CD4-positive, alpha-beta T cell treated with Interleukin-17A for 1 hour (primary cell): Measurements from ENCODE around the gene CYREN.

Experiments used
- DNase-seq: peaks from one replicate; pipeline ENCODE4 v3.0.0-alpha.2; 2020

CYREN gene

GRCh38 chr7:135195968-135196629, 25.6 kb upstream of the CYREN start:
- no peak for DNase-seq

- no peak for DNase-seq
Measured at GRCh38 chr7:135195156-135195555, 24.6 kb upstream of the CYREN start.

- no peak for DNase-seq
Measured at GRCh38 chr7:135194494-135195095, 24.1 kb upstream of the CYREN start.

- DNase-seq, result no peak
Measured at GRCh38 chr7:135193615-135194081, 23.1 kb upstream of the CYREN start.

GRCh38 chr7:135192914-135193536, 22.5 kb upstream of the CYREN start:
- DNase-seq, result no peak

- no peak for DNase-seq
Measured at GRCh38 chr7:135190703-135191102, 20.2 kb upstream of the CYREN start.

GRCh38 chr7:135189961-135190360, 19.5 kb upstream of the CYREN start:
- DNase-seq, result no peak

- DNase-seq, result no peak
Measured at GRCh38 chr7:135189221-135189662, 18.7 kb upstream of the CYREN start.

GRCh38 chr7:135188298-135188984, 17.9 kb upstream of the CYREN start:
- DNase-seq, result no peak

- DNase-seq, result no peak
Measured at GRCh38 chr7:135186841-135187253, 16.3 kb upstream of the CYREN start.

GRCh38 chr7:135186261-135186540, 15.7 kb upstream of the CYREN start:
- DNase-seq, result no peak

- DNase-seq, result no peak
Measured at GRCh38 chr7:135185471-135186260, 15.2 kb upstream of the CYREN start.

- no peak for DNase-seq
Measured at GRCh38 chr7:135184254-135184841, 13.8 kb upstream of the CYREN start.

- DNase-seq, result no peak
Measured at GRCh38 chr7:135183478-135183877, 13.0 kb upstream of the CYREN start.

GRCh38 chr7:135181929-135182678, 11.6 kb upstream of the CYREN start:
- DNase-seq, result no peak

GRCh38 chr7:135181261-135181928, 10.9 kb upstream of the CYREN start:
- no peak for DNase-seq

- no peak for DNase-seq
Measured at GRCh38 chr7:135180122-135180521, 9.6 kb upstream of the CYREN start.

- DNase-seq, result no peak
Measured at GRCh38 chr7:135179321-135179925, 8.9 kb upstream of the CYREN start.

- DNase-seq, result no peak
Measured at GRCh38 chr7:135178364-135178763, 7.9 kb upstream of the CYREN start.

GRCh38 chr7:135177028-135177696, 6.7 kb upstream of the CYREN start:
- no peak for DNase-seq
